ENCODE measurements around the gene GCFC2. TPM values are rescaled to one million over a fixed set of nuclear protein-coding genes. Genes with fewer than 3 reads are reported as not detected.
"Not testable (repeated sequence)": the region's sequence is repeated elsewhere in the genome, so short reads cannot be mapped to it uniquely, and the experiment has no call there.

Gene GCFC2
- total RNA-seq (2014; rRNA removed; shearing (Covaris generic)) = 38.6 and 52.5 TPM in 2 replicates

DNA sequence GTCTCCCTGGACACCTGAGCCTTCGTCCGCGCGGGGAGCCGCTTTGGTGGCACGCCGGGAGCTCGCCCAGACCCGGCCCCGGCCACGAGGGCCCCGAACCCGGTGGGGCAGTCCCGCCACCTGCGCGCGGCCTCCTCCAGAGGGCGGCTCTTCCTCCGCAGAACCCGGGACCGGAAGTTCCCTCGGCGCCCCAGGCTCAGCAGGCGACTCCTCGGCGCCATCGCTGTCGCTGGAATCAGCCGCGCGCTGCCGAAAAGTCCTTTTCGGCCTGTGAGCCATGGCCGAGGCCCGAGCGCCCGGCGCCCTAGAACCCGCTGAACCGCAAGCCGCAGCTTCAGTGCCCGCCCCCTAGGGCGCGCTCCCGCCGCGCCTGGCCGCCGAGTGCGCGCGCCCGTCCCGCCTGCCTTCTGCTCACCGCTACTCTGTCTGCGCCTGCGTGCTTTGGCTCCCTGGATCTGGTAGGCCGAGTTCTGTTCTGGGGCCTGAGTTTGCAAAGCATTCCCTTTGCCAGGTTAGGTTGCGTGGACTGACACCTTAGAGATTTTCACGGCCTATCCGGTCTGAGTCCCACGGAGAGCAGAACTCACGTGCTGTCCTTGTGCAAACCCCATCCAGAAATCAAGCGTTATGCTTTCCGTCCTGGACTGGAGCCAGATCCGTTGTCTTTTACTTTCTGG, at the start of gene GCFC2:
Gene GCFC2, minus strand, starts transcription at position 339 of the 677 bp plus-strand sequence. Its CDS starts 60 bp downstream, at position 279.
- in situ Hi-C loops (cut with HindIII; ENCODE audit: low sequenced_read_pairs) = no loop called here
- DNase-seq (ENCODE audit: low spot score) = peak; percentile 89

DNA sequence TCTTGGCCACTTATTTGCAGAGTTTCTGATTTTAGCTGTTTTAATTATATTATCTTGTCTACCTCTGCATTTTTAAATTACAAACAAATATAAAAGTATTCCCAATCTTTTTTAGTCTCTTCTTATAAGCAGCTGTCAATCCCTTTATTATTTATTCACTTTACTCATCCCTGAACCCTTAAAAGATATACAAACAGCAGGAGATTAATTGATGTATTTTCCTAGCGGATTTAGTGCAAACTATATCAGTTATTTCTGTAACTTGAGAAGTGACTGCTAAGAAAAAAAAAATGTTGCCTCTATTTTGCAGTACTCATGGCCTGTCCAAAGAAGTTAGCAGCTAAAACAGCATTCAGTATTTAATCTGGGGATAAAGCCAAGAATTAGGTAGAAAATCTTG, 42.1 kb upstream of the GCFC2 start:
- in situ Hi-C loops (cut with HindIII; ENCODE audit: low sequenced_read_pairs) = no loop called here
- DNase-seq (ENCODE audit: low spot score) = no peak

DNA sequence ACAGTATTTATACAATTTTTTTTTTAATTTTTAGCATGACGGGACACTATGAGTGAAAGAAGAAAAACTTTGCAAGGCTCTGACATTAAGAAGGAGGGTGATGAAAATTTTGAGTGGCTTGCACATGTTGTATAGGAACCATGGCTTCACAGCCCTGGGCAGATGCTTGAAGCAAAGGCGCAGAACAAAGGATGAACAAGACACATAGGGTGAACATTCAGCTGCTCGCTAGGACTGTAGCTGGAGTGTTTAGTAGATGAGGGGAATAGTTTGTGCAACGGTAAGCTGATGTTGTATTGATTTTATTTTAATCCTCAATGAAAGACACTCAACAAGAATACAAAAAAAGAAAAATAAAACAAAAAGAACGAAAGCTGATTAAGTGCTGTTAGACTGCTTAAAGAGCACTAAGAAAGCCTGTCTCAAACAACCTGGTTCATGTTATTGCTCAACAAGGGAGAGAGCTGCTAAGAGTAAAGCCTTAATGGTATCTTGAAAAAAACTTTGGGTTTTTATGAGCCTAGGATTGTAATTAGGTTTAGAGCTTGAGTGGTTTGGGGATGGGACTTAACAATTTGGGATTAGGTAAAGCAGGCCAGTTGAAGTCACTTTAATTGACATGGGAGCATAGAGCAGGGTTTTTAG, 41.2 kb upstream of the GCFC2 start:
- in situ Hi-C loops (cut with HindIII; ENCODE audit: low sequenced_read_pairs) = no loop called here
- DNase-seq (ENCODE audit: low spot score) = no peak

DNA sequence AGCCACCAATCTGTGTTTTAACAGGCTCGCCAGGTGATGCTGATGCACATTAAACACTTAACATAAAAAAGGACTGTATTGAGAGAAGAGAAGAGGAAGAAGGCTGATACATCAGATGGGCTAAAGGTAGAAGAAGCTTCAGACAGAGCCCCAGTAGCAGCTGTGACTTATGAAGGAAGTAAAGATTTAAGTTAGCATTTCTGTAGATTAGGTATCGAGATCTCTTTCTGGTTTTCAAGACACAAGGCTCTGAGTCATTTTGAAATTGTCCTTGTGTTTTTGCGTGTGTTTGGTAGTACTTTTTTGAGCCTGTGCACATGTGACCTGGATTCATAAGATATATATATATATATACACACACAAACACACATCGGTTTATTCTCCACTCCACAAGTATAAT, 40.6 kb upstream of the GCFC2 start:
- DNase-seq (ENCODE audit: low spot score) = no peak
- in situ Hi-C loops (cut with HindIII; ENCODE audit: low sequenced_read_pairs) = no loop called here

DNA sequence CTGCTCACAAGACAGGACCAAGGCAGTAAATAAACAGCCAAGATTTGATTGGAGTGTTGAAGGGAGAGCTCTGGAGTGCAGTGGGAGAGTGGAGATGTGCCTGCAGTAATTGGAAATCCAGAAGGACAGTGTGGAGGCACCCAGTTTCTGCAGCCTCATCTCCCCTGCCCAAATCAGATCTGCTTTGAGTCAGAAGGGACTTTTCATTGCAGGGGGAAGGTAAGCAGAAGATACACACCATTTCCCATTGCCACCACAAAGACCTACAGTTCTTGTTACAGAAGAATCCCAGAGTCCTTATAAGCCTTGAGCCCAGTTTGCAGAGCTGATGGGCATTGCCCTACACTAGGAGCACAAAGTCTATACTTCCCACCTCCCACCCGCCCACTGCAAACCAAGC, 27.2 kb upstream of the GCFC2 start:
- in situ Hi-C loops (cut with HindIII; ENCODE audit: low sequenced_read_pairs) = no loop called here
- no peak for DNase-seq (ENCODE audit: low spot score)

DNA sequence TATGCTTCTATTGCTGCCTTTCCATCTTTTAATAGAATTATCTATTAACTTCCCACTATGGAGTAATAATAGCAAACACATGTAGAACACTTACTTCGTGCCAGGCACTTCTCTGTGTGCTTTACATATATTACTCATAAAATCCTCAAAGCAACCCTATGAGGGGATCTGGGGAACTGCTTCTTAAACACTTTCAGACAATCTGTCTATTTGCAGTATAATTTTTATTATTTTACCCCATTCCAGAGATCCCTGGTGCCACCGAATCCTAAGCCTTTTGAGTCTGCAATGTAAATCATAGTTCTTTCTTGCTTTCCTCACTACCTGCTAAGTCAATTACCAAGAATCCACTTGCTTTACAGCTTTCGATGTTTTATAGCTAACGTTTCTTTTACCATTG, 25.6 kb upstream of the GCFC2 start:
- in situ Hi-C loops (cut with HindIII; ENCODE audit: low sequenced_read_pairs) = no loop called here
- no peak for DNase-seq (ENCODE audit: low spot score)

DNA sequence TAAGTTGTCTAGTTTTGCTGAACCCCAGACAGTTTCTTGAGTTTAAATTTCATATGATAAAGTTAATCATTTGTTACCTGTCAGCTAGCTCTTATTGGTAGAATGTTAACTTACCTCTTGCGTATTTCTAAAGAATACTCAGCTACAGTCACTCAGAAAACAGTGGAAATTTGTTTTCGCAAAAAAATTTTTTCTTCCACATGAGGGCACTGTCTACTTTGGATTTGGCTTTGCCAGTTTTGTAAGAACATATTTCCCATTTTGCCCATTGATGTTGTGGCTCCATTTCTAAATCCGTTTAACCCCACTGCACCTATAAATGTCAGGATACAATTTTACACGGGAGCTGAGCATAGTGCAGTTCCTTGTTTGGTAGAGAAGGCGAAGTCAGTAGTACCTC, 19.1 kb upstream of the GCFC2 start:
- in situ Hi-C loops (cut with HindIII; ENCODE audit: low sequenced_read_pairs) = no loop called here
- DNase-seq (ENCODE audit: low spot score) = peak; percentile 21

DNA sequence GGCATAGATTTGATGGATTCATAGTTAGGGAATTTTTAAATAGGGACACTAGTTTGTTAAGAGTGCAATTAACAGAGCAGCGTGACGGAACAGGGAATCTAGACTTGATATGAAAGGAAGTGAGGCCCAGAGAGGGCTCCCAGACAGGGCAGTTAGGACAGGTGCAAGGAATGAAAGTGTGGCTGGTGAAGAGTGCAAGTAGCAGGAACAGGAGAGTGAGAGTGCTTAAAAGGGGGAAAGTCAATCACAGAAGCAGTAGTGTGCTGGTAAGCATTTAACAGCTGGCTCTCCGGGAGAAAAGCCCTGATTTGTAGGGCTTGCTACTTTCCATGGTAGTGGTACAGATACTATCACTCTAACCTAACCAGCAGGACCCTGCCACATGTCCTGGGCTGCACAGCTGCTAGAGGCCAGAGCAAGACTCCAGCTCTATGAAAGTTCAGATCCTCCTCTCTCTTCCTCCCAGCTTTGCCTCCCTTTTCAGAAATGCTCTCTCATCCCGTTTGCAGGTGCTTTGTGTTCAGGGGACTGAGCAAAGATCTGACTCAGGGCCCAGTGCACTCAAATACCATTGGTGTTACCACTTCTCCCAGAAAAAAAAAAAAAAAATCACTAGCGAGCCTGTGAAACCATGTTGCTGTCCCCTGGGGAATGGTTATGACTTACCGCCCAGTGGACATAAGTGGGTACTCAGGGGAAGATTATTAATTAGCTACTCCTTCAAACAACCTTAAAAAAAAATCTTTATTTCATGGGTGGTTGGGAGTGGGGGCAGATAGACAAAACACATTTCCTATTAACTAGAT, 18.1 kb upstream of the GCFC2 start:
- in situ Hi-C loops (cut with HindIII; ENCODE audit: low sequenced_read_pairs) = no loop called here
- no peak for DNase-seq (ENCODE audit: low spot score)

DNA sequence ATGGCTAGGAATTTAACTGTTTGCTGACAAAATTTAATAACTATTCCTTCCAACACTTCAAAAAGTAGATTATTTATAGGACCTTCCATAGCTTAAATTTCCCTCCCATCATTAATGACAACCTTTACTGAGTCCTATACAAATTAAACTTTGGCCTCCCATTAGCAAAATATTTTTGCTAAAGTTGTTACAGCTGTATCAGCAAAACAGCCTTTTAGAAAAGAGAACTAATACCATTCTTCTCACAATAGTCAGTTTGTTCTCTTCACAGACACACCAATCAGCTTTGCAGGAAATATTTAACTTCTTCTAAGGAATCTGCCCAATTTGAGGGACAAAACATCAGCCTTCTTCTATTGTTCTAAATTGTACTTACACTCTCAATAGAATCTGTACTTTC, 12.0 kb upstream of the GCFC2 start:
- in situ Hi-C loops (cut with HindIII; ENCODE audit: low sequenced_read_pairs) = no loop called here
- DNase-seq (ENCODE audit: low spot score) = no peak

DNA sequence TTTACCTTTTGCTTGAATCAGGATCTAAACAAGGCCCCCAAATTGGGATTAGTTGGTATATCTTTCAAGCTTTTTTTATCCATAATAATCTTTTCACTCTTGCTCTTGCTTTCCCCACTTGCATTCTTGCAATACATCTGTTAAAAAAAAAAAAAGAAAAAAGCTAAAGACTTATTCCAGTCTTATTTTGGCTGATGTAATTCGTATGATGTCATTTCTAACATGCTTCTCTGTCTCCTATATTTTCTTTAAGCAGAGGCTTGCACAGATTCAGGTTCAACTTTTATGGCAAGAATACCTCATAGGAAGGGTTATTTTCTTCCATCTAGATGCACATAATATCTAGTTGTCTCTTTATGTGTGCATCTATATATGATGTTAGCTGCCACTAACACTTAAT, 9.8 kb upstream of the GCFC2 start:
- in situ Hi-C loops (cut with HindIII; ENCODE audit: low sequenced_read_pairs) = no loop called here
- no peak for DNase-seq (ENCODE audit: low spot score)

DNA sequence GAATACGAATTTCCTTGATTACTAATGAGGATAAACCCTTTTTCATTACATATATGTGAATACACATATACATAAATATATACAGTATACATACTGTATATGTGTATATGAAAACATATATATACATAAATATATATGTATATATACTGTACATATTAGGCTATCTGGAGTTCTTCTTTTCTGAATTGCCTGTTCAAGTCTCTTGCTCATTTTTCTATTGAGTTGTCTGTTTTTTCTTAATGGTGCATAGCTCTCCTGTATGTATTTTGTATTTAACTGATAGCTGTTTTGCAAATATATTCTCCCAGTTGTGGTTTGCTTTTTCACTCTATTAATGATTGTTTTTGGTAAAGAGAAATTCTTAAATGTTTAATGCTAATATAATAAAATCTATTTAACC, 8.9 kb upstream of the GCFC2 start:
- in situ Hi-C loops (cut with HindIII; ENCODE audit: low sequenced_read_pairs) = no loop called here
- DNase-seq (ENCODE audit: low spot score) = no peak

DNA sequence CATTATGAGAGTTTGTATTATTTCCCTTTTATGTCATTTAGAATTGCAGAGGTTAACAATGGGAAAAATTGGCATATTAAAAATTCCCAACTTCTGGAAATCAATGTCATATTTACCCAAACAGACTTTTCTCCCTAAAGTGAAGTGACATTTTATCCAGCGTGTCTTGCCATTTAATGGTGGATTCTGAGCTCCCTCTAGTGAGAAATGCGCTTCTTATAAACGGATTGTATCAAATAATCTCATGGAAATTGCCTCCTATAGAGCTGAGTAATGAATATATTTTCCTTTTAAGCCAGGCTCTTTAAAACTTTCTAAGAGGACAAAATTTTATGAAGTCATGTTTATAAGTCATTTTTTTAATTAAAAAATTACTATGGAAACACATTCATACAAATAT, 5.7 kb upstream of the GCFC2 start:
- in situ Hi-C loops (cut with HindIII; ENCODE audit: low sequenced_read_pairs) = no loop called here
- DNase-seq (ENCODE audit: low spot score) = peak; percentile 21

DNA sequence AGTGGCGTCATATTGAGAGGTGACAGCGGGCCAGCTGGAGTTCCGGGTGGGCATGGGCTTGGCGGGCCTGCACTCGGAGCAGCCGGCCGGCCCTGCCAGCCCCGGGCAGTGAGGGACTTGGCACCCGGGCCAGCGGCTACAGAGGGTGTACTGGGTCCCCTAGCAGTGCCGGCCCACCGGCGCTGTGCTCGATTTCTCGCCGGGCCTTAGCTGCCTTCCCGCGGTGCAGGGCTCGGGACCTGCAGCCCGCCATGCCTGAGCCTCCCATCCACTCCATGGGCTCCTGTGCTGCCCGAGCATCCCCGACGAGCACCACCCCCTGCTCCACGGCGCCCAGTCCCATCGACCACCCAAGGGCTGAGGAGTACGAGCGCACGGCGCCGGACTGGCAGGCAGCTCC, 875 bp upstream of the GCFC2 start:
- in situ Hi-C loops (cut with HindIII; ENCODE audit: low sequenced_read_pairs); DNase-seq (ENCODE audit: low spot score): not testable (repeated sequence)

DNA sequence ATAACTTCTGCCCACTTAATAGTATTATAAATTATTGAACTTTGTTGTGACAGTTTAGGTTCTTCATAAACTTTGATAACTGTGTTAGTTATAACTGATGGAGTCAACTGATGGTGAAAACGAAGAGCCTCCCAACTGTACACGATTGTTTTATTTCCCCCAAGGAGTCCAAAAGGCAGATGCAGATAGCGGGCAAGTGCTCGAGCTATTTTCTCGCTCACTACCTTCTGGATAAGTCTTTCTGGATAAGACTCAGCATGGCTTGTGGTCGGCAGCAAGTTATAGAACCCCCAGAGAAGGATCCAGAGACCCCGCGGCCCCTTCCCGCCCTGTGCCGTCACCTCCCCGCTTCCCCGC, 517 bp downstream of the GCFC2 start:
- peak; percentile 48 for DNase-seq (ENCODE audit: low spot score)
- in situ Hi-C loops (cut with HindIII; ENCODE audit: low sequenced_read_pairs) = no loop called here

DNA sequence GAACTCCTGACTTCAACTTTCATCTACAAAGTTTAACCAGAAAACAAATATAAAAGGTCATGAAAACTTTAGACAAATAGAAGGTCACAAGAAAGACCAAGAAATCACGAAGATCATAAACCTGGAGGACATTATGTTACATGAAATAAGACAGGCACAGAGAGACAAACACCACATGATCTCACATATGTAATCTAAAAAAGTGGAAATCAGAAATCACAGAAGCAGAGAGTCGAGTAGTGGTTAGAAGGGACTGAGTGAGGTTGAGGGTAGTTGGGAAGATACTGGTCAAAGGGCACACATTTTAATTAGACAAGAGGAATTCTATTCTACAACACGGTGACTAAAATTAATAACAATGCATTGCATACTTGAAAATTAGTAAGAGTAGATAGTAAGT, 1.4 kb downstream of the GCFC2 start:
- in situ Hi-C loops (cut with HindIII; ENCODE audit: low sequenced_read_pairs) = no loop called here
- DNase-seq (ENCODE audit: low spot score) = peak; percentile 11

DNA sequence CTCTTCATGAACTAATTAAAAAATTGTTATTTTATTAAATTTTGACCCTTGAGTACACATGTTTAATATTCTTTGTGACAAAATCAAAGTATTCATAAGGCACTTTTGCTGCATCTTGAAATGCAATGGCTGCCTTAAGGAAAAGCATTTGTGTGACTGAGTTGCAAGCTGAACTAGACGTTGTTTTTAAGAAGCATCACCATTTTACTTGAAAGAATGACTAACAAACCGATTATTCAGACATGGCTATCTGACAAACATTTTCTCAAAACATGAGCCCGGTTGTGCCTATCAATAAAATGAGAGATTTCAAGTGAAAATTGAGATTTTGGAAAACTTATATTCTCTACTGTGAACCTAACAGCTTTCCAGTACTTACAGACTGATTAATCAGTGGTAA, 2.8 kb downstream of the GCFC2 start:
- in situ Hi-C loops (cut with HindIII; ENCODE audit: low sequenced_read_pairs) = no loop called here
- no peak for DNase-seq (ENCODE audit: low spot score)

DNA sequence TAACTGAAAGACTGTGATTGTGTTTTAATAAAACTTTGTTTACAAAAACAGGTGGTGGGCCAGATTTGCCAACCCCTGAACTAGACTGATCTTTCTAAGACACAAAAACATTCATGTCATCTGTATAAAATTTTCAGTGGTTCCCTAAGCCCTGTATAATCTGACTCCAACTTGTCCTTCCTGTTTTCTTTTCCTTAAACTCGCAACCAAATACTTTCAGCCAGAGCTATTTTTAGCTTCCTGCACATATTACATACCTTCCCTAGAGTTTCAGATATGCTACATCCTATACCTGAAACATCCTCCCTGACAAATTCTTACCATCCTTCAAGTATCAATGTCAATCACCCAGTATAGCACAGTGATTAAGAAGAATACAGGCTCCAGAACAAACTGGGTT, 4.8 kb downstream of the GCFC2 start:
- no peak for DNase-seq (ENCODE audit: low spot score)
- in situ Hi-C loops (cut with HindIII; ENCODE audit: low sequenced_read_pairs) = no loop called here

DNA sequence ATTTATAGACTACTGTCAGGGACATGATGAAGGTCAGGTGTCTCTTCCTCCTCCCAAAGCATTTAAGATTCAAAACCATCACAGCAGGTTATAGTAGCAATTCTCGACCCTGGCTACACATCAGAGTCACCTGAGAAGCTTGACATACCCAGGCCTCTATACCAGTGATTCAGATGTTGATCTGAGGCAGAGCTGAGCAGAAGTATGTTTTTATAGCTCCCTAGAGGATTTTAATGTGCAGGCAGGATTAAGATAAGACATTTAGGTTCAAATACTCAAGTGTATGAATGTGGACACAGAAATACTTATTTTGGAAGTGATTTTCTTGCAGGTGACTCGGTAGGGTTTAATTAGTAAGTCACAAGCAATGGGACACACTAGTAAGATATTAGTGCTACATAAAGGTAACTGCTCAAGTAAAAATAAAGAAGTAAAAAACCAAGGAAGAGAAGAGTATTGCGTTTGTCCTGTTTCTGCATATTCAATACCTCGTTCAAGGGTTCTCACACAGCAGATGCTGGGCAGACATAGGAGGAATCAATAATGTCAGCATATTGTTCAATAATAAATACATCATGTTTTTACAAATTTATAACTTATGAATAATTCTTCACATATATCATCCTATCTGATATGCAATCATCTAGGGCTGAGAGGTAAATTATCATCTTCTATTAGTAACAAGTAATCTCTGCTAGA, 7.0 kb downstream of the GCFC2 start:
- in situ Hi-C loops (cut with HindIII; ENCODE audit: low sequenced_read_pairs) = no loop called here

DNA sequence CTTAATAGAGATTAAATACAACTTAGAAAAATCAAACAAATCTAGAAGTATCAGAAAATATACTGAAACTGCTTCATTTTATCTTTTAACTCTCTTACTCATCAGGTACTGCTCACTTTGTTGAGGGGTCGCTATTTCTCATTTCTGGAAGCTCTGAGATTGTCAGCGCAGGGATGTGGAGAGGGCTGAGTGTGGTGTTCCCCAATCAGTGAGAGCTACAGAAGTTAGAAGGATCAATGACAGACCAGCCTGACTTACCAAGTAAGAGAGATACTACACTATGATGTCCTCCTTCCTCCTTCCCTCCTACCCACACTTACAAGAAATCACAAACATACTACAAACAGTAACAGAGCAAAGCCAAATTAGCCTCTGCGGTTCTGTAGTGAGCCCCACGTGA, 8.1 kb downstream of the GCFC2 start:
- in situ Hi-C loops (cut with HindIII; ENCODE audit: low sequenced_read_pairs) = no loop called here

More for the DNA sequence above, 7.0 kb downstream of the GCFC2 start:
- DNase-seq (ENCODE audit: low spot score) = no peak

DNA sequence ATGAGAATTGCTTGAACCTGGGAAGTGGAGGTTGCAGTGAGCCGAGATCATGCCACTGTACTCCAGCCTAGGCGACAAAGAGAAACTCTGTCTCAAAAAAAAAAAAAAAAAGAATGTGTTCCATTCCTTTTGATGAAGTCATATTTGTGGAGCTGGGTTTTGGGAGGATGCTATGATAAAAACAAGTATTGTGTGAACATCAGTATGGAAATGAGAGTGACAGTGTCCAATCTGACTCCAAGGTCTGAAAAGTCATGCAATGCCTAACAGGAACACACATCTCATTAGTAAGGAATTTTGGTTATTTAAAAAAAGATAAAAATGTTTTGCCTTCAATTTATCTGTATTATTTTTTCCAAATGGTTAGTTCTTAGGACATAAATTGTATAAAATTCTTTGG, 11.8 kb downstream of the GCFC2 start:
- no peak for DNase-seq (ENCODE audit: low spot score)
- in situ Hi-C loops (cut with HindIII; ENCODE audit: low sequenced_read_pairs) = no loop called here

More for the DNA sequence above, 8.1 kb downstream of the GCFC2 start:
- DNase-seq (ENCODE audit: low spot score) = no peak

Measured in G401 (cell line).